Thymus (tissue), 11 donors: ENCODE measurements around the gene SEMA3A. TPM values are rescaled to one million over a fixed set of nuclear protein-coding genes. Genes with fewer than 3 reads are reported as not detected.

Experiments
- DNase-seq, 9 donors: peaks; one replicate each; pipeline ENCODE4 v3.0.0-alpha.2; 2013; ENCODE audit warnings: low spot score in 9 of 9, low read depth in 6 of 9, missing footprints in 1 of 9
- H3K27ac ChIP-seq, 2 donors: one replicate each; pipeline ENCODE4 v1.5.1; 2013; ENCODE audit warnings: control low read depth in 1 of 2, low read depth in 1 of 2, low read length in 1 of 2, mild to moderate bottlenecking in 1 of 2, moderate library complexity in 1 of 2
- H3K27me3 ChIP-seq, 2 donors: one replicate each; pipeline ENCODE4 v1.5.1; 2013; ENCODE audit warnings: low read length in 1 of 2; ENCODE audit not compliant: control insufficient read depth in 2 of 2, insufficient read depth in 1 of 2
- H3K36me3 ChIP-seq, 2 donors: one replicate each; pipeline ENCODE4 v1.5.1; 2013; ENCODE audit warnings: low read length in 1 of 2, mild to moderate bottlenecking in 1 of 2, moderate library complexity in 1 of 2; ENCODE audit not compliant: control insufficient read depth in 2 of 2, insufficient read depth in 2 of 2
- H3K4me1 ChIP-seq, 2 donors: one replicate each; pipeline ENCODE4 v1.5.1; 2013; ENCODE audit warnings: low read length in 2 of 2; ENCODE audit not compliant: control insufficient read depth in 2 of 2, insufficient read depth in 2 of 2
- H3K4me3 ChIP-seq, 2 donors: one replicate each; pipeline ENCODE4 v1.5.1; 2013; ENCODE audit warnings: low read length in 2 of 2, control low read depth in 1 of 2, mild to moderate bottlenecking in 1 of 2
- H3K9me3 ChIP-seq, 2 donors: one replicate each; pipeline ENCODE4 v1.5.1; 2013; ENCODE audit warnings: low read length in 1 of 2, mild to moderate bottlenecking in 1 of 2; ENCODE audit not compliant: control insufficient read depth in 2 of 2, insufficient read depth in 1 of 2
- WGBS: extraction: QIAGEN DNeasy Blood & Tissue Kit; methylation state at CpG from one replicate; pipeline ENCODE4 v1.1.7; 2013; 5-methylcytosine and 5-hydroxymethylcytosine counted together
- polyA plus RNA-seq: library from polyadenylated mRNA; stranded (reverse); fragments of 200-250 nt; gene quantifications from one replicate; pipeline ENCODE4 v1.2.3, GENCODE V29; 2013
- total RNA-seq: library from RNA; stranded (reverse); fragments of 120-200 nt; gene quantifications from one replicate; pipeline ENCODE4 v1.2.4, GENCODE V29; 2013
- donor health status: healthy.

The SEMA3A gene
- total and polyA plus RNA-seq, 2 donors, result 0.27 to 1.0 TPM

DNA sequence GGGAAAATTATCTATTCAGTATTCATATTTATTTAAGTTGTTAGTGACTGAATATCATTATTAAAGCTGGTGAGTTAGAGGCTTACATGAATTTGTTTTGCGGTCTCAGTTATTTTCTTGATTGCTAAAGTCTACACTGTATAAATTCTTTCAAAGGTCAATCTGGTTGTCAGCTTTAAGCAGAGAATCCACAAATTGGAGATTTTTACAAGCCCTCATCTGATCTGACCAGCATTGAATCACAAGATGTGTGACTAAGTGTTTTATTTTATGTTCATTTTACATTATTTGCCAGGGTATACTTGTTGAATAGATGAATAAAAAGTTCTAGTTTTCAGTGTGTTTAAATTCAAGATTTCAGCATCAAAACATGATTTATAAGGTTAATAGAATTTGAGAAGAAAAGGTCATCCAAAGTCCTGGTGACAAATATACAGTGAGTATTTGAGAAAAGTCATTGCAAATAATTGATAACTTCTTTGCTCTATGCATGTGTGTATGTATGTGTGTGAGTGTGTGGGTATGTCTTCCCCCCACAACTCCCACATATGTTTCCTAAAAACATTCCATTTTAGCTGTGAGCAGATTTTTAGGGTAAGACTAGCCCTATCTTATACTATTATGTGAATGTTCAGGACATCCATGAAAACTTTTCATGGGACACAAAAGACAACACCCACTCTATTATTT is 4.4 kb downstream of the SEMA3A start:
- H3K27ac ChIP-seq, result no peak overlapping the region
- DNase-seq, result no peak
- H3K36me3 ChIP-seq, result no peaks in the 10 kb centered on the region
- no peak overlapping the region for H3K4me3 ChIP-seq
- no peaks in the 10 kb centered on the region for H3K4me1 ChIP-seq
- H3K9me3 ChIP-seq, result no peaks in the 10 kb centered on the region
- WGBS, result 97% methylated on average over 1 of the region's 1 CpG
- no peaks in the 10 kb centered on the region for H3K27me3 ChIP-seq

DNA sequence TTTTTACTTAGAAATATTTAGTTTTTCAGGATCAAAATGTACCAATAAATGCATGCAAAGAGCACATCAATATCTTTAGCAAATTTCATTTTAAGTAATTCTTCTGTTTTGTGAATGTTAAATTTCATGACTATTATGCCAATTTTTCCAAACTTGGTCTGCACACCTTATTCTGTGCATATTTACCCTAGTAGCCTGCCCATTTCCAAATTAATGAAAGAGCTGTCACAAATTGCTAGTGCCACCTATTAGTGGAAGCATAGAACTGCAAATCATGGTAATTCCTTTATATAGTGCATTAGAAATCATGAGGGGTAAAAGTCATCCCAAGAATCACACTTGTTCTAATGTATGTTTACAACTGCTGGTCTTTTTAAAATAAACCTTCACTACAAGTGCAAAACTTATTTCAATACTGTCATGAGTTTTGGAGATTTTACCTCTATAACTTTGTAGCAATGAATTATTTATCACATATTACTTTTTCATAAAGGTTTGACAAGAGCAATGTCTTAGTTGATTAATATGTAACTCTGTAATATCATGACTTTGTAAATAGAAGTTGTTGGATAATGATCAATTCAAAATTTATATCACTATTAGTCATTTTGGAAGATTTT is 5.7 kb downstream of the SEMA3A start:
- no peaks in the 10 kb centered on the region for H3K9me3 ChIP-seq
- no peak for DNase-seq
- H3K27ac ChIP-seq, result no peak overlapping the region
- no peak overlapping the region for H3K4me3 ChIP-seq
- no peaks in the 10 kb centered on the region for H3K27me3 ChIP-seq
- no peaks in the 10 kb centered on the region for H3K36me3 ChIP-seq
- no peaks in the 10 kb centered on the region for H3K4me1 ChIP-seq

DNA sequence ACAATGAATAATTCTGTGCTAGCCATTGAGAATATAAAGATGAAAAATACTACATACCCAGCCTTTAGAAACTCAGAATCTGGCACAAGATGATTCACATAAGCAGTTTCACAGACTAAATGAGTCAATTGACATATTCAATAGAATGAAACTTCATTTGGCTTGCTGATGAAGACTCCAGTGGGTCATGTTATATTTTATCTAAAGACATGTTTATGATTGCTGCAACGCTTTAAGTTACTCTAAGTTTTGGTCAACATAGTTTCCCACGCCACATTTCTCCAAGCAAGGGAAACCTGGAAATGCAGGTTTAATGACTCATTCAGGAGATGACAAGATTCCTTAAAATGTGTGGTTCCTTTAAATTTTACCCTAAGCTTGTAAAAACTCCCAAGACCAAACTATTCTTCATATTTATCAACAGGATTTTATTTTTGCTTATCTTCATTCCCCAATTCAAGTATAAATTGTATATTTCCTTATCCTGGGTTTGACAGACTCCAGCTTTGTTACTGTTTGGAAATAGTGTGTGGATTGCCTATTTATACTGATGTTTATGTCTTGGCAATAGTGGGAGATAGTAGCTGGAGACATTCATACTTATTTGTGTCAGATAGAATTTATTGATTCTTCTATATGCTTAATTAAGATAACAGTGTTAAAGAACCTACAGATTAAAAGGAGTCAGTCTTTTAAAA is 6.6 kb downstream of the SEMA3A start:
- Histone ChIP-seq H3K27ac (no peak overlapping the region), H3K27me3 (no peaks in the 10 kb centered on the region), H3K4me1 (no peaks in the 10 kb centered on the region), H3K36me3 (no peaks in the 10 kb centered on the region), H3K9me3 (no peaks in the 10 kb centered on the region), H3K4me3 (no peak overlapping the region)
- no peak for DNase-seq
- 94% methylated on average over 2 of the region's 2 CpGs for WGBS

DNA sequence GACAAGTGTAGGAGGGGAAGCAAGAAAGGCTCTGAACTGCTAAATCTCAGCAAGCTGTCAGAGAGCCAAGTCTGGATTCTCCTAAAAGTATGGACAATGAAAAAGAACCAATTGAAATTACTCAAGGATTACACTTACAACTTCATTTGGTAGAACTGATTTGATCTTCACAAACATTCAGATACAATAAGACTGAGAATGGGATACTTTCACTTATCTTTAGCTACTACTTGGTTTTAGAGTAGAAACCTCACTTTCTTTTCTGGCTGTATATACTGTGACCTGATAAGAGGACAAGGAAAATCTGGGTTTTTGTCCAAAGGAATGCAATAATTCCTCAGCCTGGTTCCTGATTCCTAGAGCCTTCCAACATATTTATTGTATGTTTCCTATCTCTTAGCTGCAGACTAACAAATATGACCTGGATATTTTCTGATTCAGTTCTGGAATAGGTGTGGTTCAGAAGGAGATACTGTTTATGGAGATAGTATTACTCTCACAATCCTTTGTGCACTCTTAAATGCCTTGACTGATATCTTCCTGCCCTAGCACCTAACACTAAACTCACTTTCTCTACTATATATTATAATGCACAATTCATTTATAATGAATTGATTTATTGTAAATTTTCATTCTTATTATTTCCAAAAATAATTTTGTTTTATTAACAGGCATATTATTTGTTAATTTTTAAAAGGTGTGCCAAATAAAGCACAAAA is 7.3 kb downstream of the SEMA3A start:
- Histone ChIP-seq H3K9me3 (no peaks in the 10 kb centered on the region), H3K27ac (no peak overlapping the region), H3K4me3 (no peak overlapping the region), H3K36me3 (no peaks in the 10 kb centered on the region), H3K27me3 (no peaks in the 10 kb centered on the region), H3K4me1 (no peaks in the 10 kb centered on the region)
- no peak for DNase-seq

DNA sequence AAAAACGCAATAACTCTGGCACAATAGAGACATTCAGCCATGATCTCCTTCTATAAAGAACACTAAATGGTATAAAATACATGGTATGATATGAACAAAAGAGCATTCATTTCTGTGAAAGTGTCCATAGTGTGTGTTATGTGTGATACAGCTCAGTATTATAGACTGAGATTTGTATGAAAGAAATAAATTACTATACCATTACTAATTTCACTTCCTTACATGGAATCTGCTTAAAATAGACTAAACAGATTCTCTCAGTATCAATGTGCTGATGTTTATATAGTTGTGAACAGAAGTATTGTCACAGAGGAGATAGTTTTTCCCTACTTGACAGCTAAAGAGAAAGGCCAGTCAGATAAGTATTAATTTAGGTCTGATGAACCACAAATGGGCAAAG is 10.8 kb downstream of the SEMA3A start:
- H3K27ac ChIP-seq, result no peak overlapping the region
- no peaks in the 10 kb centered on the region for H3K36me3 ChIP-seq
- no peaks in the 10 kb centered on the region for H3K9me3 ChIP-seq
- 98% methylated on average over 1 of the region's 1 CpG for WGBS
- H3K27me3 ChIP-seq, result no peaks in the 10 kb centered on the region
- H3K4me3 ChIP-seq, result no peak overlapping the region
- H3K4me1 ChIP-seq, result no peaks in the 10 kb centered on the region
- DNase-seq, result no peak

DNA sequence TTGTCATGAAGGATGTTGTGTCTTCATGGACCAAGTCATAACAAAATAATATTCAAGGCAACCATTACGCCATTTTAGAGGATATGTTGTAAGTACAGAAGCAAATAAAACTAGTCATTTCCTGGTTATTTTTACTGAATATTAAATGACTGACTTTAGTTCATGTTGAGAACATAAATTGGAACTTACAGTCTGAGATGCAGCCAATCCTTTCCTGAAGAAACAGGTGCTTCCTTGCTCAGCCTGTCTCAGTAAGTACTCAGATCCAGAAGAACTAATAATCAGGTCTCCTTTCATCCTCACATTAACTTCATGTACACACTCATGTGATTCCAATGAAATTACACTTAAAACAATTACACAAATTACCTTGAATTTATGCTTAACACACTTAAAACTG is 12.3 kb downstream of the SEMA3A start:
- WGBS, result 98% methylated on average over 1 of the region's 1 CpG
- Histone ChIP-seq H3K4me3 (no peak overlapping the region), H3K27me3 (no peaks in the 10 kb centered on the region), H3K36me3 (no peaks in the 10 kb centered on the region), H3K27ac (no peak overlapping the region), H3K9me3 (no peaks in the 10 kb centered on the region), H3K4me1 (no peaks in the 10 kb centered on the region)
- no peak for DNase-seq

DNA sequence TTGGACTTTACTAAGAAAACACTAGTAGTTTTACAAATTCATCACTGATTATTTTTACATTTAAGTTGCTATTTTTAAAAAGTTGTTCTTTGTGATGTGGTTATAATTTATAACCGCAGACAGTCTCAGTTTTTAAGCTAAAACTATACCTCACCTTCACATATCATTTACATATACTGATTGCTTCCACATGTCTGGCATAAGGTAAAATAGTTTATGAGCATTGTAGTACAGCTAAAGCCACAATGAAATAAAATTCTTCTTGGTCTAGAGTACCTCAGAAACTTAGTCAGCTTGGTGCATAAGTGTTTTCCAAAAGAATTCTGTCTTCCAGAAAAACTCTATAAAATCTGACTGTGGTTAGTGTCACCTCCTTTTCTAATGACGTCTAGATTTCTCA is 13.0 kb downstream of the SEMA3A start:
- Histone ChIP-seq H3K27ac (no peak overlapping the region), H3K4me3 (no peak overlapping the region), H3K4me1 (no peaks in the 10 kb centered on the region), H3K9me3 (no peaks in the 10 kb centered on the region), H3K27me3 (no peaks in the 10 kb centered on the region), H3K36me3 (no peaks in the 10 kb centered on the region)
- 91% methylated on average over 2 of the region's 2 CpGs for WGBS
- DNase-seq, result no peak

DNA sequence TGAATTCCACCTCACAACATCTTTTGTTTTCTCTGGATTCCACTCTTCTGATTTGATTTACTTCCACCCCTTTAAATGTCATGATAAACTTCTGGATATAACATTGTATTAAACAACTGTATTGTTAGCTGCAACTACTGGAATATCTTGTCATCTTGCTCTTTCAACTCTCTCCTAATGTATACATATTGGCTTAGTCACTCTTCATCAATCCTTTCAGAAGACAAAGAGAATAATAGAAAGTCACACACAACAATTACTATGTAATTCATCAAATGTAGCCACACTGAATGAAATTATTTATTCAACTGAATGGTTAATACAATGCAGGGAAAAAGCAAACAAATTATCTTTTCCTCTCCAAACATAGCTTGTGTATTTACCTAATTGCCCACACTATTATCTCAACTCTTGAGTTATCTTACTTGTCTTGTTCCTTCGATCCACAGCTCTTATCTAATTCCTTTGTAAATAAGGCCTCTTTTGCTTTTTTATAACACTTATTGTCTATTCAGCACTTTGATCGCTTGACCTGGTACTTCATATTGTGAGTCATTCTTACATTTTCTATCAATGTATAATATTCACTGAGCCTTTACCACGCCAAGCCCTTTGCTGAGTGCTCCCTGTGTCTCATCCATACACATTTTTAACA is 16.7 kb downstream of the SEMA3A start:
- 63% methylated on average over 3 of the region's 3 CpGs for WGBS
- no peak for DNase-seq

More for the DNA sequence above, 16.7 kb downstream of the SEMA3A start:
- no peak overlapping the region for H3K4me3 ChIP-seq
- H3K27ac ChIP-seq, result no peak overlapping the region
- H3K9me3 ChIP-seq, result peaks cover 0 to 4% of the 10 kb centered on the region in 2 donors
- no peaks in the 10 kb centered on the region for H3K4me1 ChIP-seq
- no peaks in the 10 kb centered on the region for H3K27me3 ChIP-seq
- no peaks in the 10 kb centered on the region for H3K36me3 ChIP-seq
